ENCODE data around the gene KCNT2. TPM values are rescaled to one million over a fixed set of nuclear protein-coding genes. Genes with fewer than 3 reads are reported as not detected.

Gene KCNT2
- total and polyA plus RNA-seq, 4 experiments from 2014 or later = not detected

DNA sequence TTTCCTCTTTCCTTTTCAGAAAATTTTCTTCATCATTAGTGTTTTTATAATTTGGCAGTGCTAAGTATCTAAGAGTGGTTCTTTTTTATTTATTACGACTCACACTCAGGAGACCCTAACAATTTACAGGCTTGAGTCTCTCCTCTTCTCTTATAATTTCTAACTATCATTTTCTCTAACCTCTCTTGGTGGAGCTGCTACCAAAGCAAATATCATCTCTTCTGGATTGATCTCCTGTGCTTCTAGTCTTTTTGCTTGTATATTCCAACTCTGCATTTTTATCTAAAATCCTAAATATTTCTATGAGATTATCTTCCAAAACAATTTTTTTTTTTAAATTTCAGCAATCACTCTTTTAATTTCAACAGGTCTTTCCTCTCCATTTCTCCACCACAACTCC is 250.3 kb downstream of the KCNT2 start:
- Histone ChIP-seq H3K27ac (ENCODE audit: low read depth, low read length) (no peak overlapping the region), H3K36me3 (ENCODE audit: insufficient read depth, low read length) (no peaks in the 10 kb centered on the region), H3K27me3 (ENCODE audit: insufficient read depth, low read length) (no peaks in the 10 kb centered on the region), H3K4me3 (ENCODE audit: low read length in 2 of 2) (no peak overlapping the region), H3K9me3 (ENCODE audit: control insufficient read depth in 1 of 2, low read length in 2 of 2) (no peaks in the 10 kb centered on the region), H3K4me1 (ENCODE audit: insufficient read depth, low read length) (no peaks in the 10 kb centered on the region)
- intact Hi-C loops (cut with micrococcal nuclease) = no loop called here
- ChIA-PET CTCF (ENCODE audit: partially characterized antibody) (no interaction called here), POLR2A (ENCODE audit: partially characterized antibody) (no interaction called here)
- DNase-seq = no peak
- no peak overlapping the region for H3K4me3 Mint-ChIP-seq
- no peaks in the 10 kb centered on the region for H3K36me3 Mint-ChIP-seq
- no peaks in the 10 kb centered on the region for H3K27me3 Mint-ChIP-seq
- H3K27ac Mint-ChIP-seq = no peak overlapping the region
- no peaks in the 10 kb centered on the region for H3K4me1 Mint-ChIP-seq
- H3K9me3 Mint-ChIP-seq = no peaks in the 10 kb centered on the region

DNA sequence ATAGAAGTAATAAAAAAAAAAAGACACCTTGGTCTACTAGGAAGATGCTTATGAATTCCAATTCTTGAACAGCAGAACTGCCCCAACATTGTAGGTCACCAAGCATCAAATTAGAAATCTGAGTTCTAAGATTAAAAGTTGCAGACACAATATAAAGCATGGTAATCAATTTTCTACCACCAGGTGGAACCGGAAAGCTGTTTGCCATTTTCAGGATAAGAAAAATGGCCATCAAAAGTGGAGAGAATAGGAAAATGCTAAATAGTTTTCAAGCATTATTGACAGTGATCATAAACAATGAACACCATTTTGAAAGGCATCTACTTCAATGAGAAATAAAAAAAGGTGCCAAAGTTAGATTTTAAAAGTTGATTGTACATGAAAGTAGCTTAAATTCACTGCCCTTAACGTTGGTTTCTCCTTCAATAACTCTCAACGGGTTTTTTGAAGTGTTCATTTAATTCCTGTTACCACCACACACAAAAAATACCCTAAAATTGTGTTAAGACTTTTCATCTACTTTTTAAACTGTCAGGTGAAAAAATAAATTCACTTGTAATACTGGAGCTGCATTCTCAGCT is 252.9 kb downstream of the KCNT2 start:
- Histone ChIP-seq H3K4me1 (ENCODE audit: insufficient read depth, low read length) (no peaks in the 10 kb centered on the region), H3K4me3 (ENCODE audit: low read length in 2 of 2) (no peak overlapping the region), H3K36me3 (ENCODE audit: insufficient read depth, low read length) (no peaks in the 10 kb centered on the region), H3K27me3 (ENCODE audit: insufficient read depth, low read length) (no peaks in the 10 kb centered on the region), H3K9me3 (ENCODE audit: control insufficient read depth in 1 of 2, low read length in 2 of 2) (no peaks in the 10 kb centered on the region), H3K27ac (ENCODE audit: low read depth, low read length) (no peak overlapping the region)
- H3K9me3 Mint-ChIP-seq = peaks cover 0 to under 1% (median 0%) of the 10 kb centered on the region in 8 donors
- intact Hi-C loops (cut with micrococcal nuclease) = no loop called here
- DNase-seq = no peak
- H3K27me3 Mint-ChIP-seq = no peaks in the 10 kb centered on the region
- H3K4me3 Mint-ChIP-seq = no peak overlapping the region
- ChIA-PET CTCF (ENCODE audit: partially characterized antibody) (interaction anchor here (1.2 kb wide), 1 partner anchor 306 kb away, joined by 3 read pairs; no protein-coding TSS in a partner anchor), POLR2A (ENCODE audit: partially characterized antibody) (interaction anchor here (0.6 kb wide), 1 partner anchor 15 kb away, joined by 3 read pairs; no protein-coding TSS in a partner anchor)
- no peaks in the 10 kb centered on the region for H3K36me3 Mint-ChIP-seq
- H3K4me1 Mint-ChIP-seq = no peaks in the 10 kb centered on the region
- no peak overlapping the region for H3K27ac Mint-ChIP-seq

DNA sequence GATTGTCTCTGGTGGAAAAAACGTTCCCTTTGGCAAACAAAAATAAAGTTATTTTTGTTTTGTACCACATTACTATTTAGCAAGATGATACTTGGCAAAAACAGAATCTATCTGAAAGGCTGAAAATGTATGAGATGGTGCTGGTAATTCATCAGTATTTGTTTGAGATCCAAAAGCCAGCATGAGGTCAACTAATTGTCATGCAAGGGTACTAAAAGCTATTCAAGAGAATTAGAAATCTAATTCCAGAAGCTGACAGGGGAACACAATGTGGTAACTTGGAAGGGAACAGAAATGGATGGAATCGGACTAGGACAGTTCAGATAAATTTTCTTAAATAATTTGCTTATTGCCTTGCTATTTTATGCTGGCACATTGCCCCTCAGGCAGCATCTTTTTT is 263.8 kb downstream of the KCNT2 start:
- H3K4me3 Mint-ChIP-seq = no peak overlapping the region
- no peak for DNase-seq
- H3K4me1 Mint-ChIP-seq = no peaks in the 10 kb centered on the region
- Histone ChIP-seq H3K4me3 (ENCODE audit: low read length in 2 of 2) (no peak overlapping the region), H3K4me1 (ENCODE audit: insufficient read depth, low read length) (no peaks in the 10 kb centered on the region), H3K27ac (ENCODE audit: low read depth, low read length) (no peak overlapping the region), H3K27me3 (ENCODE audit: insufficient read depth, low read length) (no peaks in the 10 kb centered on the region), H3K36me3 (ENCODE audit: insufficient read depth, low read length) (no peaks in the 10 kb centered on the region), H3K9me3 (ENCODE audit: control insufficient read depth in 1 of 2, low read length in 2 of 2) (no peaks in the 10 kb centered on the region)
- H3K9me3 Mint-ChIP-seq = no peaks in the 10 kb centered on the region
- H3K27me3 Mint-ChIP-seq = no peaks in the 10 kb centered on the region
- no peak overlapping the region for H3K27ac Mint-ChIP-seq
- CTCF ChIA-PET (ENCODE audit: partially characterized antibody) = no interaction called here
- POLR2A ChIA-PET (ENCODE audit: partially characterized antibody) = no interaction called here
- H3K36me3 Mint-ChIP-seq = no peaks in the 10 kb centered on the region
- intact Hi-C loops (cut with micrococcal nuclease) = no loop called here

DNA sequence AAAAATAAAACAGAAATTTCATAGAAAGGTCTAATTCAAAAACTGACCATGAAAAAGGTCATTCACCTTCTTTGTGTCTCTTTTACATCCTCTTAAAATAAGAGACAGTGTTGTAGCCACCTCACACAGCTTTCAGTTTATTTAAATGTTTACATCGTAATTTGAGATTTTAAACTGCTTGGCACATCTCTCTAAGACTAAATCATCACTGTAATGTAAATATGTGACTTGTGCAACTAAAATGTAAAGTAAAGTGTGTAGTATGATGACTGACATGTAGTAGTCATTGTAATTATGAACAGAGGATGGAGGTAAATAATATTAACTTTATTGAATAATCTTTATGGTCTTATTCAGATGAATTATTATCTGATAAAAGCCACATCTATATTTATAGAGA is 283.9 kb downstream of the KCNT2 start:
- Mint-ChIP-seq H3K27ac (no peak overlapping the region), H3K9me3 (no peaks in the 10 kb centered on the region), H3K4me1 (no peaks in the 10 kb centered on the region), H3K27me3 (no peaks in the 10 kb centered on the region), H3K36me3 (no peaks in the 10 kb centered on the region), H3K4me3 (no peak overlapping the region)
- CTCF ChIA-PET (ENCODE audit: partially characterized antibody) = no interaction called here
- Histone ChIP-seq H3K27ac (ENCODE audit: low read depth, low read length) (no peak overlapping the region), H3K4me1 (ENCODE audit: insufficient read depth, low read length) (no peaks in the 10 kb centered on the region), H3K4me3 (ENCODE audit: low read length in 2 of 2) (no peak overlapping the region), H3K9me3 (ENCODE audit: control insufficient read depth in 1 of 2, low read length in 2 of 2) (no peaks in the 10 kb centered on the region), H3K27me3 (ENCODE audit: insufficient read depth, low read length) (no peaks in the 10 kb centered on the region), H3K36me3 (ENCODE audit: insufficient read depth, low read length) (no peaks in the 10 kb centered on the region)
- intact Hi-C loops (cut with micrococcal nuclease) = no loop called here
- POLR2A ChIA-PET (ENCODE audit: partially characterized antibody) = no interaction called here
- no peak for DNase-seq

DNA sequence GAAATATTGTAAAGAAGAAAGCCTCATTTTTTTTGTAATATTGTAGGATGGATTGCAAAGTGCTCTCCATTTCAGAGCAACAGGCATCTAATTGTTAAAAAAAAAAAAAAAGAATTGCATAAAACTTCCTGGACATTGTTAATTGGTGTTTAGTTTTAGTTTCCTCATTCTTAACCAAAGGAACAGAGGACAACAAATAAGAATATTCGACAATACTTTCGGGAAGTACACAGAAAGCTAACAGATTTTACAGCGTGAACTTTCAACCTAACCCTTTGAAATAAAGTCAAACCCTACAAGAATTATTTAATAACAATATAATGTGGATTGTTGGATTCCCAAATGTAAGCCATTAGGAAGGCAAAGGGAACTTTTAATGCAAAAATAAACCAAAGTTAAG is 284.4 kb downstream of the KCNT2 start:
- Histone ChIP-seq H3K36me3 (ENCODE audit: insufficient read depth, low read length) (no peaks in the 10 kb centered on the region), H3K4me3 (ENCODE audit: low read length in 2 of 2) (no peak overlapping the region), H3K27me3 (ENCODE audit: insufficient read depth, low read length) (no peaks in the 10 kb centered on the region), H3K9me3 (ENCODE audit: control insufficient read depth in 1 of 2, low read length in 2 of 2) (no peaks in the 10 kb centered on the region), H3K27ac (ENCODE audit: low read depth, low read length) (no peak overlapping the region), H3K4me1 (ENCODE audit: insufficient read depth, low read length) (no peaks in the 10 kb centered on the region)
- DNase-seq = no peak
- Mint-ChIP-seq H3K36me3 (no peaks in the 10 kb centered on the region), H3K4me1 (no peaks in the 10 kb centered on the region), H3K27ac (no peak overlapping the region), H3K27me3 (no peaks in the 10 kb centered on the region), H3K4me3 (no peak overlapping the region), H3K9me3 (no peaks in the 10 kb centered on the region)
- ChIA-PET POLR2A (ENCODE audit: partially characterized antibody) (no interaction called here), CTCF (ENCODE audit: partially characterized antibody) (no interaction called here)
- intact Hi-C loops (cut with micrococcal nuclease) = no loop called here

DNA sequence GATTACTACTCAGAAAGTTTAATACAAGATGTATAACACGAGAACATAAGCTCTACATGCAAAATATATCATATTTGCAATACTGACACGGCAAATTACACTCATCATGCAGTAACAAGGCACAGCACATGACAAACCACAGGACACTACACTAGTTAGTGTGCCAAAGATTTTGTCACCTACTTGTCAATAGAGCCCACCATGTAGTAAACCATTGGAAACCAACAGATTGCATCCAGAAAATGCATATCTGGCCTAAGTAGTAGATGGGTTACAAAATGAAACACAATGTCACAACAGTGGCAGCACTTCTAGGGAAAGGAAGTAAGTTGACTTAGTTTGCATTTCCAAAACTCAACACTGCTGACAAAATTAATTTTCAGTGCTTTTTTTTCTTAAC is 288.9 kb downstream of the KCNT2 start:
- no peaks in the 10 kb centered on the region for H3K27me3 ChIP-seq (ENCODE audit: insufficient read depth, low read length)
- Mint-ChIP-seq H3K27me3 (no peaks in the 10 kb centered on the region), H3K27ac (no peak overlapping the region), H3K9me3 (no peaks in the 10 kb centered on the region), H3K36me3 (no peaks in the 10 kb centered on the region), H3K4me1 (no peaks in the 10 kb centered on the region), H3K4me3 (no peak overlapping the region)
- no peak overlapping the region for H3K27ac ChIP-seq (ENCODE audit: low read depth, low read length)
- DNase-seq = no peak
- H3K4me3 ChIP-seq (ENCODE audit: low read length in 2 of 2) = no peak overlapping the region
- H3K4me1 ChIP-seq (ENCODE audit: insufficient read depth, low read length) = no peaks in the 10 kb centered on the region
- no peaks in the 10 kb centered on the region for H3K9me3 ChIP-seq (ENCODE audit: control insufficient read depth in 1 of 2, low read length in 2 of 2)
- POLR2A ChIA-PET (ENCODE audit: partially characterized antibody) = no interaction called here
- no peaks in the 10 kb centered on the region for H3K36me3 ChIP-seq (ENCODE audit: insufficient read depth, low read length)
- intact Hi-C loops (cut with micrococcal nuclease) = loop anchor here (2.0 kb wide), 1 partner anchor 342 kb away; no protein-coding TSS in a partner anchor
- CTCF ChIA-PET (ENCODE audit: partially characterized antibody) = no interaction called here

DNA sequence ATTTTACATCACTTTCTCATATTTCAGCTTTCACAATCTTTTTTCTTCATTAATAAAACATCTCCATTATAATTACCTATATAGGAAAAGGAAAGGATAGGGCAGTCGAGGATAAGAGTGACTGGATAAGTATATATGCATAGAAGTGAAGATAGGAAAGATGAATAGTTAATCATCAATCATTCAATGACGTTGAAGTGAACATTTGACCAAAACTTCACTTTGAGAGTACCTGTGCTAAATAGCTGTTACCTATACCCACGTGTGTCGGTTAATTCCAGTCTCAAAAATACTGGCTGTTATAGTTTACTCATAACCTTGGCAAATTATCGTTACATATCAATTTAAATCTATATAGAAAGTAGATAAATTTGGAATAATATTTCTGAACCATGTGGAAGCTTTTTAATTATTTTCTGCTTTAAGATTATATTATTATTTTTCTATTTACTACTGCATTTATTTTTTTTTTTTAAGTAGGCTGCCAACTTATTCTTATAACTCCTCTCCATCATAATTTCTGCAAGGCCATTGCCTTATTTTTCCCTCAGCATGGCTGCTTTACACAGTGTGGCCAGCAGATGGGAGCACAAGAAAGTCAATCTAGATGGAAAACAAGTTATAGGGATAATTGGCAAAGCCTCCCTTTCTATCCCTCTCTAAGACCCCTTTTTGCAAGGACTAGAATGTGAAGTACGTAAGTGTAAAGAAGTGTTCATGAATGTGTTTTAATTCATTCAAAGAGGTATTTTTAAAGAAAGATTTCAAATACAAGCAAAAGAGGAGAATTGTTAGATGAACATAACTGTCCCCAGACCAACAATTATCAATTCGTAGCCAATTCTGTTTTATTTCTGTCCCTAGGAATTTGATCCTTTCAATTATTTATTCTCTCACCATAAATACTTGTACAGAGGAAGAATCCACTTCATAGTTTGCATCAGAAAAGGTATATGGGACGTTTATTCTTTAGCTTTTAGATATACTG is 290.4 kb downstream of the KCNT2 start:
- intact Hi-C loops (cut with micrococcal nuclease) = loop anchor here (2.0 kb wide), 1 partner anchor 343 kb away; no protein-coding TSS in a partner anchor
- DNase-seq = no peak
- H3K9me3 Mint-ChIP-seq = no peaks in the 10 kb centered on the region
- no peaks in the 10 kb centered on the region for H3K36me3 Mint-ChIP-seq
- no peaks in the 10 kb centered on the region for H3K27me3 Mint-ChIP-seq
- Histone ChIP-seq H3K4me1 (ENCODE audit: insufficient read depth, low read length) (no peaks in the 10 kb centered on the region), H3K36me3 (ENCODE audit: insufficient read depth, low read length) (no peaks in the 10 kb centered on the region), H3K4me3 (ENCODE audit: low read length in 2 of 2) (no peak overlapping the region), H3K9me3 (ENCODE audit: control insufficient read depth in 1 of 2, low read length in 2 of 2) (no peaks in the 10 kb centered on the region), H3K27me3 (ENCODE audit: insufficient read depth, low read length) (no peaks in the 10 kb centered on the region), H3K27ac (ENCODE audit: low read depth, low read length) (no peak overlapping the region)
- POLR2A ChIA-PET (ENCODE audit: partially characterized antibody) = no interaction called here
- no peak overlapping the region for H3K27ac Mint-ChIP-seq
- no peaks in the 10 kb centered on the region for H3K4me1 Mint-ChIP-seq
- no peak overlapping the region for H3K4me3 Mint-ChIP-seq
- CTCF ChIA-PET (ENCODE audit: partially characterized antibody) = no interaction called here

Data from CD4-positive, alpha-beta memory T cell (primary cell).